B cell (primary cell): ENCODE measurements around the gene ACACB.

Source experiments
- EZH2 ChIP-seq: IDR thresholded peaks from 2 replicates; pipeline ENCODE4 v1.6.1; 2012; ENCODE audit warnings: borderline replicate concordance, low read depth, mild to moderate bottlenecking, moderate library complexity, low read length; ENCODE audit not compliant: insufficient read depth, poor library complexity, severe bottlenecking
- TF ChIP-seq, protein P1 (sequence below): fragments of 200-600 bp; IDR thresholded peaks from one replicate; pipeline ENCODE4 v1.8.0; 2022; ENCODE audit warnings: antibody characterized with exemption, mild to moderate bottlenecking

GRCh38 chr12:109259545-109259895 lies 143.1 kb downstream of the ACACB start:
- TF ChIP-seq, protein P1, sequence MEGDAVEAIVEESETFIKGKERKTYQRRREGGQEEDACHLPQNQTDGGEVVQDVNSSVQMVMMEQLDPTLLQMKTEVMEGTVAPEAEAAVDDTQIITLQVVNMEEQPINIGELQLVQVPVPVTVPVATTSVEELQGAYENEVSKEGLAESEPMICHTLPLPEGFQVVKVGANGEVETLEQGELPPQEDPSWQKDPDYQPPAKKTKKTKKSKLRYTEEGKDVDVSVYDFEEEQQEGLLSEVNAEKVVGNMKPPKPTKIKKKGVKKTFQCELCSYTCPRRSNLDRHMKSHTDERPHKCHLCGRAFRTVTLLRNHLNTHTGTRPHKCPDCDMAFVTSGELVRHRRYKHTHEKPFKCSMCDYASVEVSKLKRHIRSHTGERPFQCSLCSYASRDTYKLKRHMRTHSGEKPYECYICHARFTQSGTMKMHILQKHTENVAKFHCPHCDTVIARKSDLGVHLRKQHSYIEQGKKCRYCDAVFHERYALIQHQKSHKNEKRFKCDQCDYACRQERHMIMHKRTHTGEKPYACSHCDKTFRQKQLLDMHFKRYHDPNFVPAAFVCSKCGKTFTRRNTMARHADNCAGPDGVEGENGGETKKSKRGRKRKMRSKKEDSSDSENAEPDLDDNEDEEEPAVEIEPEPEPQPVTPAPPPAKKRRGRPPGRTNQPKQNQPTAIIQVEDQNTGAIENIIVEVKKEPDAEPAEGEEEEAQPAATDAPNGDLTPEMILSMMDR = no peak
- TF ChIP-seq EZH2 = no peak
